GM21737 (cell line): ENCODE measurements around the gene POU2F1.
A peak's percentile ranks its signal among the peaks of the same experiment; 100 is the strongest.

Experiments used
- ATAC-seq: cut with Tn5 transposase; IDR thresholded peaks from one replicate; pipeline ENCODE4 v1.9.1; 2021; ENCODE audit warnings: mild to moderate bottlenecking, moderate library complexity; ENCODE audit not compliant: unreplicated experiment

POU2F1 gene

DNA sequence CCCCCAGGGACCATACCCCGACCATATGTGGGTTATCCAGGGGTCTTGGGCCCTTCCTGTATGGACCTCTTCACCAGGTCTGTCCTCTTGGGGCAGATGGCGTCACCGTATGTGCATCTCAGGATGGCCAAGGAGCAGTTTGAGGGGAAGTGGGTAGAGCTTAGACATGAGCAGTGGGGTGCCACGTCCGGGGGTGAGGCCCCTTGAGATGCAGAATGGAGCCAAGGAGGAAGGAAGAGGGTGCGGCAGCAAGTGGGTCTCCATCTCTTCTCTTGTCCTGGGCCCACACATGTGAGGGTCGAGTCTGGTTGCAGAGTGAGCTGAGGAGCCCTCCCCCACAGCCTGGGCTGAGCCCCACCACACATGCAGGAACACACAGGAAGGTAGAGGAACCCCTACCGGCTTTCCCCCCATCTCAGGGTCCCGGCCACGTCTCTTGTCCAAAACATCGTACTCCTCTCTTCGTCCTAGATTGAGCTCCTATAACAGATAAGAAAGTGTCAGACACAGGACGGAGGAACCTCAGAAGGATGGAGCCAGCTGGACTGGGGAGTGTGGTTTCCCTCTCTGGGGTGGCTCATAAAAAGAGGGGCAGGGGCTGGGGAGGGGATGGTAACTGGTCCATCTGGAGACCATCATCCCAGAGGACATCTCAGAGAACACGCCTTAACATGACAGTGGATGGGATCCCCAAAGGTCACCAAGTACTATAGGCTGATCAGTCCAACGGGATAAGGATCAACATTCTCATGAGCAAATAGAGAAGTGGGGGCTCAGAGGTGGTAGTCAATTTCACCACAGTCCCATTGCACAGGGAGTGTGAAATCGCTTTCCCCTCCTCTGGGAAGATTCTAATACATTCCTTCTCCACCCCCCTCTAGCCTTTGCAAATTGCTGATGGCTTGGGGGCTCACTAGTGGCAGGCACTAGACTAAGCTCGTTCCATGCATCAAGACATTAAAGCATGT, 217.8 kb downstream of the POU2F1 start:
- no peak for ATAC-seq

DNA sequence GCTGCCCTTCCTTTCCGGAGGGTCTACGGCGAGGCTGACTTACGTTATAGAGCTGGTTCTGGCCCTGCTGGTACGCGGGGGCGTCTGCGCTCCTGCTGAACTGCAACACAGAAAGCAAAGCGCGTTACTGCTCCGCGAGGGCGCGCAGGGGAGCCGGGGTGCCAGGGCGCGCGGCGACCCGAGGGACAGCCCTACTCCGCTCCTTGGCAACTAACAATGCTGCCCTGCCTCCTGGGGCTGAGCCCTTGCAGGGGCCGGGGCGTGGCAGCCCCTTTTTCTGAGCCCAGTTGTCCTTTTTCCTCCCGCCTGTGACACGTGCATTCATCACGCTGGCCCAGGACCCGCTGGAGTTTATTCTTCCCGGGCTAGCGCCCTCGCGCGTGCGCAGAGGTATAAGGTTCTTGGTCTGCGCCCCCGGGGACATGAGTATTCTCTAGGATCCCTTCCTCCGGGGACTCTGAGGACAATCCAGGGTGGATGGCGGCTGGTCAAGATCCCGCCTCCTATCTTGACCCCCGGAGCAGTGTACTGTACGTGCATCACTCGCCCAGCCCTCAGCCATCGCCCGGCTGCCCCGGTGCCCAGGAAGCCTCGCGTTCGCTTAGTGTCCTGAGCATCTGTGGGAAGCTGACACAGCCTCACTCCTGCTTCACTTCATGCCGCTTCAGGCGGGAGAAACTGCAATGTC, 218.8 kb downstream of the POU2F1 start:
- ATAC-seq: no peak

- no peak for ATAC-seq
Observed at GRCh38 chr1:167440345-167440744, 219.7 kb downstream of the POU2F1 start.

DNA sequence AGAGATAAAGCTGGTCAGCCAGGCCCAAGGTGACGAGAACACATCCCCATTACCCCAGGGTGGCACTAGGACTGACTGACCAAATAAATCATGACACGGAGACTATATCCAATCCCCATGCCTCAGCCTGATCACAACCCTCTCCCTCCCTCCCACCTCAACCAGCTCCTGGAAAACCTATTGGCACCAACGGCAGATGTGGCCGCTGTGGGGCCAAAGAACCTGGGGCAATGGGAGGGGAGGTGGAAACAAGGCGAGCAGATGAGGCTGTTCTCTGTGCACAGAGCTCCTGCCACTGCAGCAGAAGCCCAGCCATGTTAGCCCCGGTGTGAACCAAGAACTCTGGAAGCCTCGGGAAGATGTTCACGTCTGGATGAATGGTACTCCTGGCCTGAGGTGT, 220.1 kb downstream of the POU2F1 start:
- no peak for ATAC-seq

GRCh38 chr1:167441222-167441621, 220.5 kb downstream of the POU2F1 start:
- no peak for ATAC-seq

DNA sequence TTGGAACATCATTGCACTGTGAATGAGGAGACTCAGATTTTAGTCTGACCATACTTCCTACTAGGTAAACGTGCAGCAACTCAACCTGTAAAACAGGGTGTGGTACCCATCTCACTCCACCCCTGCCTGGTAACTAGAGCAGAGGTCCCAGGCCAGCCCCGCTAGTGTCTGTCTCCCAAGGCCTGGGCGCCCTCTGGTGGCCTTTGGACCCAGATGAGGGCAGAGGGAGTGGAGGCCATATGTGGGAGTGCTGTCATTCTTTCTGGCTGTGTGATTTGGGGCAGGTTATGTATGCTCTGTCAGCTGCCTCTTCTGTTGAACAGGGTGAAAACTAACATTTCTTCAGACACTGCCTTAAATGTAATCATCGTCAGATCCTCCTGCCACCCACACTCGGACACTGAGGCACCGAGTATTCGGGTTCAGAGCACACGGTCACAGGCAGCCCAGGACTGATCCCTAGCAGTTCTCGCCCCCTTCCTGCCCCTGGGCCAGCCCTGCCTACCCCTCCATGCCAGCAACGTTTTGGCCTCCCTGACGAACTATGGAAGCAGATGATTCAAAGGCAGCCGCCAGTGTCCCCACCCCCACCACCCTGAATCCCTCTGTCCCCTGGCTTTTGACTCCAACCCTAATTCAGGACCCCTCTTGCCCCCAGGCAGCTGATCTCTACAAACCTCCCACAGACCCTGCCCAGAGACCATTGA, 221.6 kb downstream of the POU2F1 start:
- ATAC-seq: peak; percentile 70

GRCh38 chr1:167442854-167443565, 222.3 kb downstream of the POU2F1 start:
- no peak for ATAC-seq

- no peak for ATAC-seq
Observed at GRCh38 chr1:167443757-167444156, 223.1 kb downstream of the POU2F1 start.

GRCh38 chr1:167446966-167447365, 226.3 kb downstream of the POU2F1 start:
- ATAC-seq: no peak

- peak; percentile 65 for ATAC-seq
Observed at GRCh38 chr1:167447521-167448136, 226.9 kb downstream of the POU2F1 start.

- ATAC-seq: no peak
Observed at GRCh38 chr1:167450843-167451242, 230.2 kb downstream of the POU2F1 start.

DNA sequence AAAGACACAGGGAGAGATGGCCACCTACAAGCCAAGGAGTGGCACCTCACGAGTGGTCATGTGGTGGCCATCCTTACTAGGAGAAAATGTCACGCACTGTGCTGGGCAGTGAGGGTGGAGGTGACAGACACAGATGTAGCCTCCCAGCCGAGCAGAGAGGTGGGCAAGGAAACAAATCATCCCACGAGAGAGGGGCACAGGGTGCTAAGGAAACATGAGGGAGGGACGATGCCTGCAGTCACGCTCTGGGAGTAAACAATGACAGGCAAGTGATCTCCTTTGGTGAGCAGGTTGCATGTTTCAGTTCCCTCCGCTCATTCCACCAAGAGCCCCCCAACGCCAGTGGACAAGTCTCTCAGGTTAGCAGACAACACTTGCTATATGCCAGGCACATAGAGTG, 231.8 kb downstream of the POU2F1 start:
- ATAC-seq: no peak

DNA sequence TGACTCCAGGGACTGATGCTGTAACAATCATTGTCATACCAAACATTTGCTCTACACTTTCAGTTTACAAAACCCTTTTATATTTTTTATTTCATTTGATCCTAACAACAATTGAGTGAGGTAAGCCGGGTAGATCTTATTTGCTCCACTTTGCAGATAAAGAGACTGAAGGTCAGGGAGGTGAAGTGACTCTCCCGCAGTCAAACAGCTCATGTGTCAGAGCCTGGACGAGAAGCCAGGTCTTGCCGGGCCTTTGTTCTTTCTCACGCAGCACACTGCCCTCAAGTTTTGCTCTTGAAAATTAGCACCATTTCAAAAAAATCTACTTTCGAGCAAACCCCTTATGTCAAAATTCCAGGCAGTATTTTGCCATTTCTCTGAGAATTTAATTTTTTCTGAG, 232.4 kb downstream of the POU2F1 start:
- no peak for ATAC-seq

GRCh38 chr1:167454304-167454893, 233.7 kb downstream of the POU2F1 start:
- ATAC-seq: no peak

GRCh38 chr1:167454894-167455785, 234.5 kb downstream of the POU2F1 start:
- peak; percentile 53 for ATAC-seq

DNA sequence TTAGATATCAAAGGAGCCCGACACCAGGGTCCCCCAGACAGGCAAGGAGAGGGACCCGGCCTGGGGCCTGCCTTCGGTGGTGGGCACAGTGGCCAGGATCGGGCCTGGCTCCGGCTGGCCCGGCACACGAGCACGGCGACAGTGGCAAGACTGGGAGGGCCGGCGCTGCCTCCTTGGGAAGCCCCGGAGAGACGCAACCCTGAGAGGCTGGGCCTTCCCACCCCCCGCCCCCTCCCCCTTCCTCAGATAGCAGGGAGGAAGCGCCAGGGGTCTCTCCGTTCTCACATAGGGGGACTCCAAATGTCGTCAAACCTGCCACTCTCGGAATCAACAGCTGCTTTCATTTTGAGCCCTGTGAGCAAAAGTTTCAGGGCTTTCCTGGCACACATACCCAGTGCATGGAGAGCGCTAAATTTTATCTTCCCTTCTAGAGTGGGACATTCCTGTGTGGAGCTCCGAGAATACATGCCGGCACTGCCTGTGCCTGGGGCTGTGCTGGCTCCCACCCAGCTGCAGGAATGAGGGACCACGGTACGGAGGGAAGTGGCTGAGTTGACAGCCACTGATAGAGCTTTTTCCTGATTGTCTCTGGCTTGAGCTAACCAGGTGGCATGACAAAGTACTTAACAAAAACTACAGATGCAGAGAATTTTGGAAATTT, 235.2 kb downstream of the POU2F1 start:
- peak; percentile 49 for ATAC-seq

DNA sequence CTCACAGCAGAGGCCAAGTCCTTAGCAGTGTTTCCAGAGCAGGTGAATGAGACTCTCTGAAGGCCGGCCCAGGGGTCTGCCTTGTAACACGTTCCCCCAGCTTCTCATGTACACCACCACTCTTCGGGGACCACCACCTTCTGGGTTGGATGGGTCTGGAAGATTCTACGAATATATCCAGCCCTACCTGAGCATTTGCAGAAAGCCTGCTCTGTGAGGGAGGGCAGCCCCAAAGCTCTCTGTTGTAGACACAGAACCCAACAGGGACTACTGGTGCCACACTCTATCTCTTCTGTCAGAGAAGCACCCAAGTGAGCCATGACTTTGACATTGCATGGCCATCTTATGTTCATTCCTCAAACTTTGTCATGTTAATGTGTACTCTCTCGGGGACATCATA, 235.8 kb downstream of the POU2F1 start:
- ATAC-seq: no peak

- no peak for ATAC-seq
Observed at GRCh38 chr1:167456926-167457325, 236.2 kb downstream of the POU2F1 start.
